Duodenal mucosa (tissue), 2 donors: ENCODE data around the gene PRORP.
"Not testable (repeated sequence)": the region's sequence is repeated elsewhere in the genome, so short reads cannot be mapped to it uniquely, and the experiment has no call there.

Source experiments
- H3K27ac ChIP-seq: one replicate; pipeline ENCODE4 v1.7.0; 2013; ENCODE audit warnings: low read depth, low read length
- H3K27me3 ChIP-seq, 2 donors: one replicate each; pipeline ENCODE4 v1.7.0; 2013; ENCODE audit warnings: low read length in 2 of 2, control low read depth in 1 of 2; ENCODE audit not compliant: insufficient read depth in 2 of 2, control insufficient read depth in 1 of 2
- H3K36me3 ChIP-seq, 2 donors: one replicate each; pipeline ENCODE4 v1.7.0; 2013; ENCODE audit warnings: low read length in 2 of 2, control low read depth in 1 of 2; ENCODE audit not compliant: insufficient read depth in 2 of 2, control insufficient read depth in 1 of 2
- H3K4me1 ChIP-seq, 2 donors: one replicate each; pipeline ENCODE4 v1.7.0; 2013; ENCODE audit warnings: low read length in 2 of 2, control low read depth in 1 of 2; ENCODE audit not compliant: insufficient read depth in 2 of 2, control insufficient read depth in 1 of 2
- H3K4me3 ChIP-seq, 2 donors: one replicate each; pipeline ENCODE4 v1.7.0; 2013; ENCODE audit warnings: low read length in 2 of 2, low read depth in 1 of 2
- H3K9ac ChIP-seq, 2 donors: one replicate each; pipeline ENCODE4 v1.7.0; 2013; ENCODE audit warnings: low read length in 2 of 2, low read depth in 1 of 2
- H3K9me3 ChIP-seq, 2 donors: one replicate each; pipeline ENCODE4 v1.7.0; 2013; ENCODE audit warnings: low read length in 2 of 2, control low read depth in 1 of 2; ENCODE audit not compliant: control insufficient read depth in 1 of 2

The PRORP gene

GRCh38 chr14:35134329-35135123, 12.2 kb downstream of the PRORP start:
- H3K4me1 ChIP-seq, result no peaks in the 10 kb centered on the region
- H3K27ac ChIP-seq, result no peak overlapping the region
- H3K4me3 ChIP-seq, result no peak overlapping the region
- no peak overlapping the region for H3K9ac ChIP-seq
- H3K27me3 ChIP-seq, result no peaks in the 10 kb centered on the region
- H3K36me3 ChIP-seq, result peaks cover 0 to 22% of the 10 kb centered on the region in 2 donors
- H3K9me3 ChIP-seq, result no peaks in the 10 kb centered on the region

DNA sequence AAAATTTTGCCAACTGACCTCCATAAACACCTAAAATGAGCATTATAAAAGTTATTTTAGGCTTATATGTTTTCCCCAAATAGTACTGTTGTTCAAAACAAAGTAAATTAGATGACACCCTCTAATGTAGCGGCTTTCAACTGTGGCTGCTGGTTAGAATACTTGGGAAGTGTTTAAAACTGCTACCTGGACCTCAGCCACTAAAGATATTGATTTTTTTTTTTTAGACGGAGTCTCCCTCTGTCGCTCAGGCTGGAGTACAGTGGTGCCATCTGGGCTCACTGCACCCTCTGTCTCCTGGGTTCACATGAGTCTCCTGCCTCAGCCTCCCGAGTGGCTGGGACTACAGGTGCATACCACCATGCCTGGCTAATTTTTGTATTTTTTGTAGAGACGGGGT, 16.2 kb downstream of the PRORP start:
- no peak overlapping the region for H3K27ac ChIP-seq
- no peaks in the 10 kb centered on the region for H3K27me3 ChIP-seq
- H3K36me3 ChIP-seq, result peaks cover 0 to 27% of the 10 kb centered on the region in 2 donors
- H3K9ac ChIP-seq, result no peak overlapping the region
- no peaks in the 10 kb centered on the region for H3K4me1 ChIP-seq
- no peaks in the 10 kb centered on the region for H3K9me3 ChIP-seq
- H3K4me3 ChIP-seq, result no peak overlapping the region

DNA sequence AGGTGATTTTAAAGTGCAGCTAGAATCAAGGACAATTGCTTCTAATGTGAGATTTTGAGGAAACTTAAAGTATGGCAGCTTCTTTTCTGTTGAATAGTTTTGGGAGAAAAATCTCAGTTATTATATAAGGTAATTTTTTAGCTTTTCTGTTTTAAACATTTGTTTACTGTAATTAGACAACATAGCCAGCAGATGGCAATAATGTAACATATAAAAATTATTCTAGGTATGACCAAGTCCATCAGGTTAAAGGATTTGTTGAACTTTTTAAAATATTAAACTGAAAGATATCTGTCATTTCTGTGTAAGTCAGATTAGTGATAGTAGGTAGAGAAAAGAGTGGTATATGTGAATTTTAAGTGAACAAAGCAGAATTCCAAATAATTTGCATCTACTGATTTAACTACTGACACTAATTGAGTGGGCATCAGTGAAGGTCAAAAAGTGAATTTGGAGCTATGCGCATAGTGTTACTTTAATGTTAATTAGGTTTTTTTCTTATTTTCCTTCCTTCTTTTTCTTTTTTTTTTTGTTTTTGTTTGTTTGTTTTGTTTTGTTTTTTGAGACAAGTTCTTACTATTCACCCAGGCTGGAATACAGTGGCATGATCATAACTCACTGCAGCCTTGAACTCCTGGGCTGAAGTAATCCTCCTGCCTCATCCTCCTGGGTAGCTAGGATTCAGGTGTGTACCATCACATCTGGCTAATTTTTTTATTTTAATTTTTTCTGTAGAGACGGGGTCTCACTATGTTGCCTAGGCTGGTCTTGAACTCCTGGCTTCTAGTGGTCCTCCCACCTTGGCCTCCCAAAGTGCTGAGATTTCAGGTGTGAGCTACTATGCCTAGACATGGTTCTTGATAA, 18.6 kb downstream of the PRORP start:
- Histone ChIP-seq H3K27me3 (no peaks in the 10 kb centered on the region), H3K4me3 (no peak overlapping the region), H3K4me1 (no peaks in the 10 kb centered on the region), H3K27ac (no peak overlapping the region), H3K9me3 (no peaks in the 10 kb centered on the region), H3K36me3 (peaks cover 5 to 13% of the 10 kb centered on the region in 2 donors), H3K9ac (no peak overlapping the region)

DNA sequence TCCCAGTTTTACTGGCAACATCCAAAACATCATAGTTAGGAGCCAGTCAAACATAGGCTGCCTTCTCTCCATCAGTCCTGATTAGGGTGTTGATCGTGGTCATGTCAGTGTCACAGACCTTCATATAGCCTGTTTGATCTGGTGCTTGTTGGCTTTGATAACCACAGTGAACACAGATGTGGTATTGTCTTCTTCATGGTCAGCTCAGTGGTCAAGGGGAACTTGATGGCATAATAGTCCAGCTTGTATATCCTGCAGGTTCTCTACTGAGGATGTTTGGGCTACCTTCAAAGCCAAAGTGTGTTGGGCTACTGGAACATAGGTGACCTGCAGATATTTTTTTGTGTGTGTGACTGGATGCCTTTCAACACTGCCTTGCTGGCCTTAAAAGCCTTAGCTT, 21.7 kb downstream of the PRORP start:
- Histone ChIP-seq H3K27ac (no peak overlapping the region), H3K9ac (no peak overlapping the region), H3K9me3 (no peaks in the 10 kb centered on the region), H3K36me3 (peaks cover 5 to 10% of the 10 kb centered on the region in 2 donors), H3K27me3 (no peaks in the 10 kb centered on the region), H3K4me3 (no peak overlapping the region), H3K4me1 (no peaks in the 10 kb centered on the region)

DNA sequence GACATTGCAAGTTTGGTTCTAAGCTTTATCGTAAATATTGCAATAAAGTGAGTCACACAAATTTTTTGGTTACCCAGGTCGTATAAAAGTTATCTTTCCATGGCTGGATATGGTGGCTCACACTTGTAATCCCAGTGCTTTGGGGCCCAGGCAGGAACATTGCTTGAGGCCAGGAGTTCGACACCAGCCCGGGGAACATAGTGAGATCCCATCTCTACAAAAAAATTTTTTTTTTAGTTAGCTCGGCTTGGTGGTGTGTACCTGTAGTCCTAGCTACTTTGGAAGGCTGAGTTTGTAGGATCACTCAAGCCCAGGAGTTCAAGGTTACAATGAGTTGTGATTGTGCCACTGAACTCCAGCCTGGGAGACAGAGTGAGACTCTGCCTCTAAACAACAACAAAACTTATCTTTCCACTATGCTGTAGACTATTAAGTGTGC, 24.4 kb downstream of the PRORP start:
- Histone ChIP-seq H3K36me3 (peaks cover 5 to 8% of the 10 kb centered on the region in 2 donors), H3K9ac (no peak overlapping the region), H3K27me3 (no peaks in the 10 kb centered on the region), H3K9me3 (no peaks in the 10 kb centered on the region), H3K27ac (no peak overlapping the region), H3K4me3 (no peak overlapping the region), H3K4me1 (no peaks in the 10 kb centered on the region)

- no peaks in the 10 kb centered on the region for H3K4me1 ChIP-seq
- no peak overlapping the region for H3K4me3 ChIP-seq
- H3K9me3 ChIP-seq, result no peaks in the 10 kb centered on the region
- H3K36me3 ChIP-seq, result peaks cover 5 to 8% of the 10 kb centered on the region in 2 donors
- no peak overlapping the region for H3K27ac ChIP-seq
- H3K27me3 ChIP-seq, result no peaks in the 10 kb centered on the region
- no peak overlapping the region for H3K9ac ChIP-seq
These were observed 24.8 kb downstream of the PRORP start for GRCh38 chr14:35147186-35147585.

DNA sequence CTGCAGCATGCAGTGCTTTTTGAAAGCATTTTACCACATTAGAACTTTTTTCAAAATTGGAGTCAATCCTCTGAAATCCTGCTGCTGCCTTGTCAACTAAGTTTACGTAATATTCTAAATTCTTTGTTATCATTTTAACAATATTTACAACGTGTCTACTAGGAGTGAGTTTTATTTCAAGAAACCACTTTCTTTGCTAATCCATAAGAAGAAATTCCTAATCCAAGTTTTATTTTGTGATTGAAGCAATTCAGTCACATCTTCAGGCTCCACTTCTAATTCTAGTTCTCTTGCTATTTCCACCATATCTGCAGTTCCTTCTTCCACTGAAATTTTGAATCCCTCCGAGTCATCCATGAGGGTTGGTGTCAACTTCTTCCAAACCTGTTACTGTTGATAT, 25.4 kb downstream of the PRORP start:
- no peak overlapping the region for H3K9ac ChIP-seq
- peaks cover 5 to 8% of the 10 kb centered on the region in 2 donors for H3K36me3 ChIP-seq
- no peaks in the 10 kb centered on the region for H3K9me3 ChIP-seq
- H3K27ac ChIP-seq, result no peak overlapping the region
- H3K4me3 ChIP-seq, result no peak overlapping the region
- no peaks in the 10 kb centered on the region for H3K27me3 ChIP-seq
- H3K4me1 ChIP-seq, result no peaks in the 10 kb centered on the region

- Histone ChIP-seq H3K4me3 (no peak overlapping the region), H3K27ac (no peak overlapping the region), H3K9ac (no peak overlapping the region), H3K27me3 (no peaks in the 10 kb centered on the region), H3K36me3 (peaks cover 0 to 4% of the 10 kb centered on the region in 2 donors), H3K9me3 (no peaks in the 10 kb centered on the region), H3K4me1 (no peaks in the 10 kb centered on the region)
These were observed 26.9 kb downstream of the PRORP start for GRCh38 chr14:35149239-35149638.

DNA sequence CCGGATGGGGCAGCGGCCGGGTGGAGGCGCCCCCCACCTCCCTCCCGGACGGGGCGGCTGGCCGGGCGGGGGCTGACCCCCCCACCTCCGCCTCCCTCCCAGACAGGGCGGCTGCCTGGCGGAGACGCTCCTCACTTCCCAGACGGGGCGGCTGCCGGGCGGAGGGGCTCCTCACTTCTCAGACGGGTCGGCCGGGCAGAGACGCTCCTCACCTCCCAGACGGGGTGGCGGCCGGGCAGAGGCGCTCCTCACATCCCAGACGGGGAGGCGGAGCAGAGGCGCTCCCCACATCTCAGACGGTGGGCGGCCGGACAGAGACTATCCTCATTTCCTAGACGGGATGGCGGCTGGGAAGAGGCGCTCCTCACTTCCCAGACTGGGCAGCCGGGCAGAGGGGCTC, 30.2 kb downstream of the PRORP start:
- not testable (repeated sequence) for H3K9me3 ChIP-seq, H3K27ac ChIP-seq, H3K4me1 ChIP-seq, H3K27me3 ChIP-seq, H3K36me3 ChIP-seq, H3K9ac ChIP-seq, H3K4me3 ChIP-seq

GRCh38 chr14:35154016-35154415, 31.7 kb downstream of the PRORP start:
- H3K36me3 ChIP-seq, result peaks cover 0 to 3% of the 10 kb centered on the region in 2 donors
- H3K27ac ChIP-seq, result no peak overlapping the region
- no peak overlapping the region for H3K9ac ChIP-seq
- H3K27me3 ChIP-seq, result no peaks in the 10 kb centered on the region
- no peaks in the 10 kb centered on the region for H3K9me3 ChIP-seq
- no peak overlapping the region for H3K4me3 ChIP-seq
- peaks cover 5 to 10% of the 10 kb centered on the region in 2 donors for H3K4me1 ChIP-seq
